Stimulated activated naive CD8-positive, alpha-beta T cell treated with anti-CD3 and anti-CD28 coated beads, Interleukin-15, Interleukin-2, amounts not matched to agents 100 ng/mL and 50 ng/mL, for 24 hours (primary cell): ENCODE results near the gene DPP8.

Experiments used
- H3K27ac Mint-ChIP-seq: one replicate; pipeline ENCODE4 v1.8.0; 2021; ENCODE audit warnings: mild to moderate bottlenecking, mixed read lengths
- H3K27me3 Mint-ChIP-seq: one replicate; pipeline ENCODE4 v1.8.0; 2021; ENCODE audit warnings: mixed read lengths
- H3K36me3 Mint-ChIP-seq: one replicate; pipeline ENCODE4 v1.8.0; 2021; ENCODE audit warnings: low read depth, mixed read lengths
- H3K4me1 Mint-ChIP-seq: one replicate; pipeline ENCODE4 v1.8.0; 2021; ENCODE audit warnings: low read depth, mixed read lengths
- H3K4me3 Mint-ChIP-seq: one replicate; pipeline ENCODE4 v1.8.0; 2021; ENCODE audit warnings: mild to moderate bottlenecking, mixed read lengths
- H3K9me3 Mint-ChIP-seq: one replicate; pipeline ENCODE4 v1.8.0; 2021; ENCODE audit warnings: mixed read lengths

The DPP8 gene

DNA sequence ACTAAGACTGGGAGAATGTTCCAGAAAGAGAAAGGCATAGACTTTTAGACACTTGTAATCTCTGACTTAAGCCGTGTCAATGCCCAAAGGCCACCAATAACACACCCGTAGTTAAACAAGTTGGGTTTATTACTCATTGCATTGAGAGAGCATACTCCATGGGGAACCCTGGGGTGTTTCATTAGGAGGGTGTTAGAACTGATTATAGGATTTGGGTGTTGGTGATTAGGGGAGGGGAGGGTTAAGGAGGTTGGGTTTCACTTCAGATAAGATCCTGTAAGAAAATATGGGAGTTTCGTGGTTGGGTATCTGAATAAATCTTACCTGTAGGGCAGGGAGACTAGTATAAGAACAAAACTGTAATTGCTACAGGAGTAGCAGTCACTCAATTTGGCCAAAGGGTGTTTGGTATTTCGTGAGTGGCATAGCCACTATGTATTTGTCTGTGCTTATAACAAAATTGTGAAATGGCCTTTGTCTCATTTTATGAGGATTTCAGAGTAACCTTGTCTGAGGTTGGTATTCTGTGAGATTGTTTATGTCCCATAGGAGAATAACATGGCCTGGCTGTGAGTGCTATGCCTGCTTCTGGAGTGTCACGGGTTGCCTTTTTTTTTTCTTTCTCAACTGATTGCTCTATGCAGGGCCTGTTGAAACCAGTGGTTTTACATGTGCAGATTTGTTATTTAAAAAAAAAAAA, 15.7 kb upstream of the DPP8 start:
- H3K9me3 Mint-ChIP-seq: no peaks in the 10 kb centered on the region
- peak overlapping the region; percentile 12 for H3K4me3 Mint-ChIP-seq
- no peaks in the 10 kb centered on the region for H3K27me3 Mint-ChIP-seq
- peaks cover 37% of the 10 kb centered on the region for H3K36me3 Mint-ChIP-seq
- no peak overlapping the region for H3K27ac Mint-ChIP-seq
- peaks cover 50% of the 10 kb centered on the region for H3K4me1 Mint-ChIP-seq

DNA sequence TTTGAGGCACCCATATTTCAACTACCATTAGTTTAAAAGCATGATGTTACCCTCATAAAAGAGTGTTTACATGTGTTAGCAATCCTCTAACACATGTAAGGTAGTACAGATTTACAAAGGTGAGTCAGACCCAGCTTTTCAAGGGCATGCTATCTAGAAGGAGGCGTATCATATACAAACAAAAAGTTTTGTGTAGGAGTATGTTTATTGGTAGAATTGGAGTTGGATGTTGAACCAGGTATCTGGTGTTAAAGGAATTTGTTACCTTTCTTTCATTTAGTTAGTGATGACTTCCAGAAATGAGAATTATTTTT, 15.2 kb upstream of the DPP8 start:
- no peak overlapping the region for H3K27ac Mint-ChIP-seq

DNA sequence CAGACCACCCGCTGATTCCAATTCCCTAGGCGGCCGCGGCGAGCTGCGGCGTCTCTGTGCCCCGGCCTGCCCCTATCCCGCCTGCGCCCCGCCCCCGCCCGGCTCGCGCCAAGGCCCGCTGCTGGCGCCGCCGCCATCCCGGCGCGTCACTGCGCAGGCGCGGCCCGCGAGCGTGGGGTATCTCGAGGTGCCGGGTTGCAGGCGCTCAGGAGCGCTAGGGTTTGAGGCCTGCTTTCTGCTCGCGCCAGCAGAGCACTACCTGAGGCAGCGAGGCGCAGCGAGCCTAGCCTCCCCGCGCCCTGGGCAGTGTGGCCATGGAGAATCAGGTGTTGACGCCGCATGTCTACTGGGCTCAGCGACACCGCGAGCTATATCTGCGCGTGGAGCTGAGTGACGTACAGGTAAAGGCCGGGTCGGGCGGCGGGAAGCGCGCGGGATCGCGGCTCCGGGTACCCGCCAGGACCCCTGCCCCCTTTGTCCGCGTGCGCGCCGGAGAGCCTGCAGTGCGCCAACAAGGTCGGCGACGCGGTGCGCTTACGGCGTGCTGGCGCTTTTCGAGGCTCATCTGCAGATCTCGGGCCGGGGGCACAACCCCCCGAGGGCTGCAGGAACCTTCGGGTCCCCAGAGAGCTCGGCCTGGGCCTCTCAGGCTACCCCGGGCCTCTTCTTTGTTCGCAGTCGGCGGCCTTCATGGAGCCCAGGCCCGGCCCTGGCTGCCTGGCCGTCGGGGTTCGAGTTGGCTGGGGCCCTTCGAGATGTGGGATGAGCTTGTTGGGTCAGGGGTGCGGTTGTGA, 13.0 kb upstream of the DPP8 start, which contains the start of gene HACD3:
HACD3 (plus strand) TSS at position 146 of the 794 bp plus-strand sequence; CDS start at position 315, 169 bp downstream.
- H3K27me3 Mint-ChIP-seq: no peaks in the 10 kb centered on the region
- peaks cover 39% of the 10 kb centered on the region for H3K4me1 Mint-ChIP-seq
- peak within 1 kb of the TSS; percentile 86 for H3K4me3 Mint-ChIP-seq
- no peaks in the 10 kb centered on the region for H3K9me3 Mint-ChIP-seq
- peak within 1 kb of the TSS; percentile 87 for H3K27ac Mint-ChIP-seq
- H3K36me3 Mint-ChIP-seq: peaks cover 26% of the 10 kb centered on the region

More for the DNA sequence above, 15.2 kb upstream of the DPP8 start:
- no peaks in the 10 kb centered on the region for H3K27me3 Mint-ChIP-seq
- peaks cover 33% of the 10 kb centered on the region for H3K36me3 Mint-ChIP-seq
- no peak overlapping the region for H3K4me3 Mint-ChIP-seq
- no peaks in the 10 kb centered on the region for H3K9me3 Mint-ChIP-seq
- peaks cover 46% of the 10 kb centered on the region for H3K4me1 Mint-ChIP-seq

DNA sequence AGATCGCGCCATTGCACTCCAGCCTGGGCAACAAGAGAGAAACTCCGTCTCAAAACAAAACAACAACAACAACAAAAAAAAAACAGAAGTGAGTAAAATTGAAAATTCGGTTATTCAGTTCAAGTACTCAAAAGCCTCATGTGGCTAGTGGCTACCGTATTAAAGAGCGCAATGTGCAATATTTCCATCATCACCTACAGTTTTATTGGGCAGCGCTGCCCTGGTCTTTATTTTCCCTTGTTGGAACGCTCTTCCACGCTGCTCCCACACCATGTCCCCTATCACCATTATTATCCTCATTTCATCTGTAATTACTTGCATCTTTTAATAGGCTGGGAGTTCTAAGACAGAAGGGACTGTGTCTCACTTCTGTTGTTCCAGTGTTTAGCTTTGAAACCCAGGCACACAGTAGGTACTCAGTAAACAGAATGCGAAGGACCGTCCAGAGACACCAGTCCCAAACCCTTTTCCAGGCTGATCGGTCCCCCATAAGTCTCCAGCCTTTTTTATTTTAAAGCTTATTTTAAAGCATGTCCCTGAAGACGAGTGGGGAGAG, 12.4 kb upstream of the DPP8 start:
- Mint-ChIP-seq H3K4me1 (peaks cover 35% of the 10 kb centered on the region), H3K27me3 (no peaks in the 10 kb centered on the region), H3K36me3 (peaks cover 20% of the 10 kb centered on the region), H3K9me3 (no peaks in the 10 kb centered on the region), H3K27ac (peak overlapping the region; percentile 83), H3K4me3 (peak overlapping the region; percentile 86)

- no peak overlapping the region for H3K4me3 Mint-ChIP-seq
Observed at GRCh38 chr15:65528461-65529060, 11.1 kb upstream of the DPP8 start.

DNA sequence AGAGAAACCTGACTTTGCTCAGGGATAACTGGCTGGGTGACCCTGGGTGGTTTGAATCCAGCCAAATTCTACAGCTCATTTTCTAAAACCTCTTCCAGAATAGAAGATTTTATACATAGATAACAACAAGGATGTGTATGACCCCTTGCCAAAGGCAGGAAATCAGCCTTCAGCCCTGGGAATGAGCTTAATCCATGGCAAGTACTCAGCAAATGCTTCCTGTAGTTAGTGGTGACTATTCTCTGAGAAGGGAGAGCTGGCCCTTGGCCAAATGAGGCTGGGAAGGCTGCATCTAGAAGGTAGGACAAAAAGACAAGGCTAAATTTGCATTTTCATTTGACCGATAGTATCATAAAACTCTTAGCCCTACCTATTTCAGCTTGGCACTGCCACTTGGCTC, 8.1 kb upstream of the DPP8 start:
- H3K9me3 Mint-ChIP-seq: no peaks in the 10 kb centered on the region
- peaks cover 7% of the 10 kb centered on the region for H3K4me1 Mint-ChIP-seq
- H3K4me3 Mint-ChIP-seq: no peak overlapping the region
- no peak overlapping the region for H3K27ac Mint-ChIP-seq
- H3K27me3 Mint-ChIP-seq: peaks cover 3% of the 10 kb centered on the region
- no peaks in the 10 kb centered on the region for H3K36me3 Mint-ChIP-seq

More at GRCh38 chr15:65528461-65529060, 11.1 kb upstream of the DPP8 start:
- Mint-ChIP-seq H3K9me3 (no peaks in the 10 kb centered on the region), H3K27ac (no peak overlapping the region), H3K4me1 (peaks cover 26% of the 10 kb centered on the region), H3K27me3 (no peaks in the 10 kb centered on the region), H3K36me3 (peaks cover 11% of the 10 kb centered on the region)

DNA sequence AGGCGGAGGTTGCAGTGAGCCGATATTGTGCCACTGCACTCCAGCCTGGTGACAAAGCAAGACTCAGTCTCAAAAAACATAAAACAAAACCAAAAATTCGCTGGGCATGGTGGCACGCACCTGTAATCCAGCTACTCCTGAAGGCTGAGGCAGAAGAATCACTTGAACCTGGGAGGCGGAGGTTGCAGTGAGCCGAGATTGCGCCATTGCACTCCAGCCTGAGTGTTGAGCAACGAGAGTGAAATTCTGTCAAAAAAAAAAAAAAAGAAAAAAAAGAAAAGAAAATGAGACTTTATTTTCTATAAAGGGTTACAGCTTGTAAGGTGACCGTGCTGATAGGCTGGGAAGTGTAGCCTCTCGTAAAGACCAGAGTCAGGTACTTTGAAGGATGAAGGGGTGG, 6.7 kb upstream of the DPP8 start:
- Mint-ChIP-seq H3K27me3 (peaks cover 3% of the 10 kb centered on the region), H3K4me3 (no peak overlapping the region), H3K27ac (no peak overlapping the region), H3K36me3 (no peaks in the 10 kb centered on the region), H3K9me3 (no peaks in the 10 kb centered on the region), H3K4me1 (no peaks in the 10 kb centered on the region)

DNA sequence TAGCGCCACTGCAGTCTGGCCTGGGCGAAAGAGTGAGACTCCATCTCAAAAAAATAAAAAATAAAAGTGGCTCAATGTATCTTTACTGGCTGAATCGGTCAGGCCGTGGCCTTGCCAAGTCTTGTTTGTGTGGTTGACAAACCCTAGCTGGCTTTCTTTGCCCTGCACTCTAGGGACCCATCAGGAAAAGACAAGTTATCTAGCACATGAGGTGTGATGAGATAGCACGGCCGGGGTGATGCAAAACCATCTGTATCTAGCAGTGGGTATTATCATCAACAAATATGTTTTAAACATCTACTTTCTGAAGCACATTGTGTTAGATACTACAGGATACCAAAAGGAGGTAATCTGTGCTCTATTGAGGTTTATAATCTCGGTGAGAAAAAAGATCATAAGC, 3.9 kb upstream of the DPP8 start:
- H3K27ac Mint-ChIP-seq: no peak overlapping the region
- H3K4me3 Mint-ChIP-seq: no peak overlapping the region
- H3K27me3 Mint-ChIP-seq: peaks cover 3% of the 10 kb centered on the region
- H3K36me3 Mint-ChIP-seq: no peaks in the 10 kb centered on the region
- H3K4me1 Mint-ChIP-seq: peaks cover 7% of the 10 kb centered on the region
- no peaks in the 10 kb centered on the region for H3K9me3 Mint-ChIP-seq

DNA sequence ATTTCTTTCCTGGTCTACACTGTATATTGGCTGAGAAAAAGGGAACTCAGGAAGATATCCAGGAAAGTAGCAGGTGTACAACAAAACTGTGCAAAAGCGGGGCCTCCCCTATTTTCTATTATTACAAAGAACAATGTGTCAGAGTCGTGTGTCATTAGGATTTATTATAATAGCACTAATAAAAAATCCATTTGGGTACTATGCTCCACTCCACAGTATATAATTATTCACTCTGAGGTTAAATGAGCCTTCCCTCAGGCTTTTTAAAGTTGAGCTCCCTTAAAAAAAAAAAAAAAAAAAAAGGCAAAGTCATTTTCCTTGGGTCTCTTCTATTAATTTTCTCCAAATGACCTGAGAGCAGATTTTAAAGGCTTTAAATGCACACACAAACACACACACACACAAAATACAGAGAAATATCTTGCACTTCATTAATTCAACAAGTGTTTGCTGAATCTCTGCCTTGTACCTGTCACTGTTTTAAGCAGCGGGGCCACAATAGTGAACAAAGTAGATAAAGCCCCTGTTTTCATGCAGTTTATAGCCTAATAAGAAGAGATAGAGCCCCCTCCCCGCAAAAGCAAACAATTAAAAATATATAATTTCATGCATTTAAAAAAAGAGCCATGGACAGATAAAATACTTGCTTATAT, 1.3 kb upstream of the DPP8 start:
- H3K4me1 Mint-ChIP-seq: peaks cover 30% of the 10 kb centered on the region
- H3K27me3 Mint-ChIP-seq: peaks cover 3% of the 10 kb centered on the region
- H3K9me3 Mint-ChIP-seq: no peaks in the 10 kb centered on the region
- no peak overlapping the region for H3K27ac Mint-ChIP-seq
- no peak overlapping the region for H3K4me3 Mint-ChIP-seq
- H3K36me3 Mint-ChIP-seq: peaks cover 4% of the 10 kb centered on the region

GRCh38 chr15:65517866-65518207, 348 bp upstream of the DPP8 start:
- Mint-ChIP-seq H3K27me3 (peaks cover under 1% of the 10 kb centered on the region), H3K27ac (peak overlapping the region; percentile 93), H3K9me3 (no peaks in the 10 kb centered on the region)

GRCh38 chr15:65512807-65513416, 4.6 kb downstream of the DPP8 start:
- H3K4me1 Mint-ChIP-seq: peaks cover 56% of the 10 kb centered on the region
- H3K4me3 Mint-ChIP-seq: no peak overlapping the region
- H3K27ac Mint-ChIP-seq: peak overlapping the region; percentile 40
- no peaks in the 10 kb centered on the region for H3K27me3 Mint-ChIP-seq
- H3K9me3 Mint-ChIP-seq: no peaks in the 10 kb centered on the region
- H3K36me3 Mint-ChIP-seq: peaks cover 41% of the 10 kb centered on the region

More at GRCh38 chr15:65517866-65518207, 348 bp upstream of the DPP8 start:
- H3K36me3 Mint-ChIP-seq: peaks cover 13% of the 10 kb centered on the region
- H3K4me1 Mint-ChIP-seq: peaks cover 37% of the 10 kb centered on the region
- H3K4me3 Mint-ChIP-seq: peak overlapping the region; percentile 92

GRCh38 chr15:65512189-65512588, 5.3 kb downstream of the DPP8 start:
- no peaks in the 10 kb centered on the region for H3K9me3 Mint-ChIP-seq
- H3K27ac Mint-ChIP-seq: peak overlapping the region; percentile 40
- H3K27me3 Mint-ChIP-seq: no peaks in the 10 kb centered on the region
- H3K4me3 Mint-ChIP-seq: no peak overlapping the region
- H3K36me3 Mint-ChIP-seq: peaks cover 44% of the 10 kb centered on the region
- peaks cover 51% of the 10 kb centered on the region for H3K4me1 Mint-ChIP-seq

DNA sequence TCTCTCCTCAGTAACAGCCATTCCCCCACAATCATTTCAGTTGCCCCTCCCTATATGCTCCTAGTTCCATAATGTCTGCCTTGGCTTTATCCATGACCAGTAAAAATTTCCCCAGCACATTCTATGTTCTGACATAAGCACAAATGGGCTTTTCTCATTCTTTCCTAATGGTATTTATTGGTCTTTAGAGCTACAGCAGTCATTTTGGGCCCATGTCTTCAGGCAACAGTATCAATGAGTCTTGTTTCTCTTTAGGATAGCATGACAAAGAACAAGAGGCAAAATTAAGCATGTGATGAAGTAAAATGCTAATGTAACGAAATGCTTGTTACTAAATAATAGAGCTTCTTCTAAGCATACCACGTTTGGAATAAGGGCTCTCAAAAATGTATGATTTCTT, 8.2 kb downstream of the DPP8 start:
- H3K36me3 Mint-ChIP-seq: peaks cover 50% of the 10 kb centered on the region

GRCh38 chr15:65494076-65494475, 23.4 kb downstream of the DPP8 start:
- Mint-ChIP-seq H3K9me3 (no peaks in the 10 kb centered on the region), H3K27ac (no peak overlapping the region), H3K4me1 (no peaks in the 10 kb centered on the region), H3K36me3 (peaks cover 52% of the 10 kb centered on the region), H3K4me3 (no peak overlapping the region), H3K27me3 (no peaks in the 10 kb centered on the region)

More for the DNA sequence above, 8.2 kb downstream of the DPP8 start:
- Mint-ChIP-seq H3K27ac (no peak overlapping the region), H3K9me3 (no peaks in the 10 kb centered on the region), H3K4me1 (peaks cover 29% of the 10 kb centered on the region), H3K4me3 (no peak overlapping the region), H3K27me3 (no peaks in the 10 kb centered on the region)
